Activated CD4-positive, alpha-beta T cell treated with anti-CD3 and anti-CD28 coated beads for 36 hours (primary cell): Measurements from ENCODE around the gene TNNC1. TPM values are rescaled to one million over a fixed set of nuclear protein-coding genes. Genes with fewer than 3 reads are reported as not detected.

Source experiments
- ATAC-seq: fragments of 200-7000 bp; cut with Tn5 transposase; one replicate; pipeline ENCODE4 v1.10.0; 2021; ENCODE audit warnings: mild to moderate bottlenecking, moderate library complexity
- CTCF ChIA-PET: fragments of 350-600 bp; sonication (Branson Sonifier 250); formaldehyde crosslinking; loops from one replicate; lab custom pipeline; 2021; ENCODE audit warnings: antibody characterized with exemption; lab: Charles Lee
- POLR2A ChIA-PET: fragments of 350-600 bp; sonication (Branson Sonifier 250); formaldehyde crosslinking; loops from one replicate; lab custom pipeline; 2021; ENCODE audit warnings: antibody characterized with exemption, inconsistent platforms; lab: Charles Lee
- DNase-seq: peaks from one replicate; pipeline ENCODE4 v3.0.0-alpha.2; 2020
- H3K27ac Mint-ChIP-seq: one replicate; pipeline ENCODE4 v1.8.0; 2021; ENCODE audit warnings: mixed read lengths
- H3K27me3 Mint-ChIP-seq: one replicate; pipeline ENCODE4 v1.8.0; 2021; ENCODE audit warnings: mixed read lengths
- H3K36me3 Mint-ChIP-seq: one replicate; pipeline ENCODE4 v1.8.0; 2021; ENCODE audit warnings: low read depth, mixed read lengths
- H3K4me1 Mint-ChIP-seq: one replicate; pipeline ENCODE4 v1.8.0; 2021; ENCODE audit warnings: mixed read lengths
- H3K4me3 Mint-ChIP-seq: one replicate; pipeline ENCODE4 v1.8.0; 2021; ENCODE audit warnings: mild to moderate bottlenecking, moderate library complexity, mixed read lengths
- H3K9me3 Mint-ChIP-seq: one replicate; pipeline ENCODE4 v1.8.0; 2021; ENCODE audit warnings: low read depth, mixed read lengths
- intact Hi-C, 2 experiments: fragments of 100-400 bp; cut with DNase I in 1 of 2; cut with micrococcal nuclease in 1 of 2; formaldehyde crosslinking; loops; one replicate each; pipeline versions ENCODE4 v1.14.2 to v1.15.1; 2022 to 2024; cut with DNase I, micrococcal nuclease
- total RNA-seq, 2 experiments: library from RNA; stranded (reverse); gene quantifications; one replicate each; pipeline ENCODE4 v1.2.3, GENCODE V29; 2021

TNNC1 gene
- total RNA-seq, 2 experiments from 2014 or later = 2.7 to 4.2 TPM

GRCh38 chr3:52422669-52423068, 31.2 kb downstream of the TNNC1 start:
- ChIA-PET POLR2A (no interaction called here), CTCF (interaction anchor here (0.6 to 1.0 kb wide), 4 partner anchors 9 to 785 kb away, joined by 3 to 4 read pairs (median 4); no protein-coding TSS in a partner anchor)
- no peak overlapping the region for H3K4me3 Mint-ChIP-seq
- H3K27ac Mint-ChIP-seq = no peak overlapping the region
- no peak for ATAC-seq
- DNase-seq = no peak
- intact Hi-C loops = no loop called here
- no peaks in the 10 kb centered on the region for H3K27me3 Mint-ChIP-seq
- peaks cover 2% of the 10 kb centered on the region for H3K36me3 Mint-ChIP-seq
- H3K4me1 Mint-ChIP-seq = no peaks in the 10 kb centered on the region
- no peaks in the 10 kb centered on the region for H3K9me3 Mint-ChIP-seq

GRCh38 chr3:52420388-52420787, 33.5 kb downstream of the TNNC1 start:
- Mint-ChIP-seq H3K4me1 (no peaks in the 10 kb centered on the region), H3K9me3 (no peaks in the 10 kb centered on the region), H3K4me3 (no peak overlapping the region), H3K27ac (no peak overlapping the region), H3K36me3 (peaks cover 5% of the 10 kb centered on the region), H3K27me3 (no peaks in the 10 kb centered on the region)
- intact Hi-C loops = no loop called here
- ChIA-PET CTCF (interaction anchor here (0.7 kb wide), 1 partner anchor 19 kb away, joined by 3 read pairs; no protein-coding TSS in a partner anchor), POLR2A (interaction anchor here (0.6 kb wide), 1 partner anchor 322 kb away, joined by 5 read pairs; no protein-coding TSS in a partner anchor)
- DNase-seq (no peak), ATAC-seq (no peak)

- CTCF ChIA-PET = interaction anchor here (1.0 to 1.4 kb wide), 2 partner anchors 12 to 43 kb away, joined by 4 to 5 read pairs; no protein-coding TSS in a partner anchor
- Mint-ChIP-seq H3K4me3 (no peak overlapping the region), H3K36me3 (peaks cover 11% of the 10 kb centered on the region), H3K27ac (no peak overlapping the region), H3K9me3 (no peaks in the 10 kb centered on the region), H3K4me1 (peaks cover 16% of the 10 kb centered on the region), H3K27me3 (no peaks in the 10 kb centered on the region)
- POLR2A ChIA-PET = interaction anchor here (0.6 kb wide), 1 partner anchor 20 kb away, joined by 8 read pairs; no protein-coding TSS in a partner anchor
- no peak for ATAC-seq
- DNase-seq = no peak
- intact Hi-C loops = no loop called here
These were observed 38.0 kb downstream of the TNNC1 start for GRCh38 chr3:52415800-52416199.

DNA sequence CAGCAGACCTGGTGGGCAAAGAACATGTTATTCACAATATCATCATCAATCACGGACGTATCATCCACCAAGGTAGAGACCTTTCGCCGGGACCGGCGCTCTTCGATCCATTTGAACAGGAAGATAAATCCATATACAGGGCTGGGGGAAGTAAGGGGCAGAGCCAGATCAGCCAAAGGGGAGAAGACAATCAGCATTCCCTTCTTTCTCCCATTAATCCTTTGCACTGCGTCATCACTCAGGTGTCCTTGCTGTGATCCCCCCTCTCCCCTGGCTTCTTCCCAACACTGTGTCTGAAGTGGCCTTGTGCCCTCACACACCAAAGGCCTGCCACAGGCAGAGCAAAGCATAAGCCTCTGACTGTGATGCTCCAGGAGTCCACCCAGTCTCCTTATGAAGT, 45.4 kb downstream of the TNNC1 start:
- POLR2A ChIA-PET = no interaction called here
- peaks cover 27% of the 10 kb centered on the region for H3K36me3 Mint-ChIP-seq
- no peak for ATAC-seq
- H3K9me3 Mint-ChIP-seq = no peaks in the 10 kb centered on the region
- intact Hi-C loops = no loop called here
- H3K4me1 Mint-ChIP-seq = peaks cover 33% of the 10 kb centered on the region
- DNase-seq = no peak
- CTCF ChIA-PET = no interaction called here
- H3K4me3 Mint-ChIP-seq = peak overlapping the region; percentile 94
- no peaks in the 10 kb centered on the region for H3K27me3 Mint-ChIP-seq
- peak overlapping the region; percentile 82 for H3K27ac Mint-ChIP-seq

DNA sequence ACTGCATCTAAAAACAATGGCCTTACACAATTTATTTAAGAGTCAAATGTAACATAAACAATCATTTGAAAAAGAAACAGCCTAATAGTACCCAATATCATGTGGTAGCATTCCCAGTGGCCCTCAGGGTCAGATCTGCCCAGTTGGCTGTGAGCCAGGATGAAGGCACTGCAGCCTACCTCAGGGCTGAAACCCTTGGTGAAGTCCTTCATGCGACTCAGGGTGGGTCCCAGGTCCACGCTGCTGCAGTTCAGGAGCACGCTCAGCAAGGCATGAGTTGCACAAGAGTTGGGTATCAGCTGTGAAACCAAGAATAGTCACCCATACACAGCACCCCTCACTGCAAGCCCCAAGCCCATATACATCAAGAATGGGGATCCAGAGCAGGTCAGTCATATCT, 46.1 kb downstream of the TNNC1 start:
- peak overlapping the region; percentile 94 for H3K4me3 Mint-ChIP-seq
- peaks cover 31% of the 10 kb centered on the region for H3K36me3 Mint-ChIP-seq
- POLR2A ChIA-PET = interaction anchor here (0.6 kb wide), 1 partner anchor 68 kb away, joined by 8 read pairs; no protein-coding TSS in a partner anchor
- no peaks in the 10 kb centered on the region for H3K9me3 Mint-ChIP-seq
- CTCF ChIA-PET = no interaction called here
- intact Hi-C loops = no loop called here
- H3K27ac Mint-ChIP-seq = no peak overlapping the region
- DNase-seq (no peak), ATAC-seq (no peak)
- H3K27me3 Mint-ChIP-seq = no peaks in the 10 kb centered on the region
- H3K4me1 Mint-ChIP-seq = peaks cover 33% of the 10 kb centered on the region

- H3K27me3 Mint-ChIP-seq = no peaks in the 10 kb centered on the region
- CTCF ChIA-PET = interaction anchor here (1.1 kb wide), 1 partner anchor 198 kb away, joined by 3 read pairs; no protein-coding TSS in a partner anchor
- H3K4me1 Mint-ChIP-seq = peaks cover 27% of the 10 kb centered on the region
- no peak for DNase-seq
- H3K9me3 Mint-ChIP-seq = no peaks in the 10 kb centered on the region
- H3K36me3 Mint-ChIP-seq = peaks cover 34% of the 10 kb centered on the region
- intact Hi-C loops = no loop called here
- no peak for ATAC-seq
- no peak overlapping the region for H3K4me3 Mint-ChIP-seq
- peak overlapping the region; percentile 2 for H3K27ac Mint-ChIP-seq
- POLR2A ChIA-PET = interaction anchor here (0.6 kb wide), 1 partner anchor 940 kb away, joined by 3 read pairs; no protein-coding TSS in a partner anchor
These were observed 46.9 kb downstream of the TNNC1 start for GRCh38 chr3:52406791-52407510.

- Mint-ChIP-seq H3K27me3 (no peaks in the 10 kb centered on the region), H3K4me3 (no peak overlapping the region), H3K36me3 (peaks cover 36% of the 10 kb centered on the region), H3K9me3 (no peaks in the 10 kb centered on the region), H3K4me1 (peaks cover 21% of the 10 kb centered on the region), H3K27ac (no peak overlapping the region)
- no peak for DNase-seq
- ChIA-PET POLR2A (no interaction called here), CTCF (interaction anchor here (1.0 to 1.1 kb wide), 2 partner anchors 23 to 197 kb away, joined by 3 to 5 read pairs; no protein-coding TSS in a partner anchor)
- no peak for ATAC-seq
- intact Hi-C loops = no loop called here
These were observed 47.6 kb downstream of the TNNC1 start for GRCh38 chr3:52406231-52406661.

- Mint-ChIP-seq H3K36me3 (peaks cover 38% of the 10 kb centered on the region), H3K4me3 (no peak overlapping the region), H3K4me1 (peaks cover 18% of the 10 kb centered on the region), H3K27me3 (no peaks in the 10 kb centered on the region), H3K27ac (no peak overlapping the region), H3K9me3 (no peaks in the 10 kb centered on the region)
- POLR2A ChIA-PET = no interaction called here
- intact Hi-C loops = no loop called here
- DNase-seq = no peak
- no peak for ATAC-seq
- CTCF ChIA-PET = interaction anchor here (0.6 to 1.1 kb wide), 3 partner anchors 23 to 197 kb away, joined by 3 to 5 read pairs (median 3); no protein-coding TSS in a partner anchor
These were observed 48.2 kb downstream of the TNNC1 start for GRCh38 chr3:52405601-52406110.

- Mint-ChIP-seq H3K4me3 (no peak overlapping the region), H3K27me3 (no peaks in the 10 kb centered on the region), H3K36me3 (peaks cover 38% of the 10 kb centered on the region), H3K4me1 (peaks cover 18% of the 10 kb centered on the region), H3K27ac (no peak overlapping the region), H3K9me3 (no peaks in the 10 kb centered on the region)
- ChIA-PET POLR2A (interaction anchor here (0.6 kb wide), 1 partner anchor 66 kb away, joined by 5 read pairs; no protein-coding TSS in a partner anchor), CTCF (interaction anchor here (0.6 kb wide), 1 partner anchor 66 kb away, joined by 3 read pairs; no protein-coding TSS in a partner anchor)
- intact Hi-C loops = no loop called here
- ATAC-seq (no peak), DNase-seq (no peak)
These were observed 48.8 kb downstream of the TNNC1 start for GRCh38 chr3:52405066-52405465.

DNA sequence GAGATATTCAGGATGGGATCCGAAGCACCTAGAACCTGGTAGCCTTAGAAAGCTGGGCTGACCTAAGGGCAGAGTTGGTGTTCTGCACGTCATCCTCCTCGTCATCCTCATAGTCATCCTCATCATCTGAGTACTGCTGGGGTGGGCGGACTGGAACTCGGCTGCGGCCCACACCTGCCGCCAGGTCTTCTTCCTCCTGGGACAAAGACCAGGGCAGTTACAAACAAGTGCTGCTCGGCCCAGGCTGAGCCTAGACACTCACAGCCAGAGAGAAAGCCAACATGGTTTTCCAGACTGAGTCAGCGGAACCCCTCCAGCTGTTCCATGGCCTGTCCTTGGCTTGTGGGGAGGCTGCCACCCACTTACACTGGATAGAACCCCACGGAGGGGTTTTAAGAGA, 49.5 kb downstream of the TNNC1 start:
- Mint-ChIP-seq H3K27me3 (no peaks in the 10 kb centered on the region), H3K4me3 (no peak overlapping the region), H3K36me3 (peaks cover 38% of the 10 kb centered on the region), H3K4me1 (peaks cover 18% of the 10 kb centered on the region), H3K9me3 (no peaks in the 10 kb centered on the region), H3K27ac (no peak overlapping the region)
- intact Hi-C loops = no loop called here
- CTCF ChIA-PET = no interaction called here
- no peak for ATAC-seq
- POLR2A ChIA-PET = no interaction called here
- no peak for DNase-seq

- ChIA-PET POLR2A (no interaction called here), CTCF (no interaction called here)
- Mint-ChIP-seq H3K27ac (no peak overlapping the region), H3K4me3 (no peak overlapping the region), H3K9me3 (no peaks in the 10 kb centered on the region), H3K36me3 (peaks cover 38% of the 10 kb centered on the region), H3K4me1 (peaks cover 14% of the 10 kb centered on the region), H3K27me3 (no peaks in the 10 kb centered on the region)
- ATAC-seq (no peak), DNase-seq (no peak)
- intact Hi-C loops = no loop called here
These were observed 49.9 kb downstream of the TNNC1 start for GRCh38 chr3:52403955-52404354.
